Cardiac septum (tissue), 1 donor: Measurements from ENCODE around the gene L2HGDH. TPM values are rescaled to one million over a fixed set of nuclear protein-coding genes. Genes with fewer than 3 reads are reported as not detected.
"Not testable (repeated sequence)": the region's sequence is repeated elsewhere in the genome, so short reads cannot be mapped to it uniquely, and the experiment has no call there.

Experiments used
- DNase-seq: peaks from one replicate; pipeline ENCODE4 v3.0.0-alpha.2; 2020; ENCODE audit warnings: low spot score
- intact Hi-C: fragments of 100-400 bp; cut with DNase I; formaldehyde crosslinking; loops from one replicate; pipeline ENCODE4 v1.14.0; 2022
- long read RNA-seq: library from polyadenylated mRNA; unstranded; transcript quantifications from one replicate; pipeline ENCODE4 v2.0.0, GENCODE V29; 2021
- total RNA-seq: library from RNA; stranded (reverse); fragmentation: NEBNext Ultra II Directional; extraction: Animal tissue kit (Norgen Biotek cat#: 25700); gene quantifications from one replicate; pipeline ENCODE4 v1.2.1, GENCODE V29; 2021
- donor health status: DM: no; HTN: no; CAD: no.

L2HGDH gene
- 8.2 TPM for total RNA-seq
- long read RNA-seq, full-length matches to known transcripts = 6 of 9 reads
- long read RNA-seq, partial matches to known transcripts = 0 of 9 reads
- long read RNA-seq, other reads (novel, unspliced or antisense) = 3 of 9 reads

DNA sequence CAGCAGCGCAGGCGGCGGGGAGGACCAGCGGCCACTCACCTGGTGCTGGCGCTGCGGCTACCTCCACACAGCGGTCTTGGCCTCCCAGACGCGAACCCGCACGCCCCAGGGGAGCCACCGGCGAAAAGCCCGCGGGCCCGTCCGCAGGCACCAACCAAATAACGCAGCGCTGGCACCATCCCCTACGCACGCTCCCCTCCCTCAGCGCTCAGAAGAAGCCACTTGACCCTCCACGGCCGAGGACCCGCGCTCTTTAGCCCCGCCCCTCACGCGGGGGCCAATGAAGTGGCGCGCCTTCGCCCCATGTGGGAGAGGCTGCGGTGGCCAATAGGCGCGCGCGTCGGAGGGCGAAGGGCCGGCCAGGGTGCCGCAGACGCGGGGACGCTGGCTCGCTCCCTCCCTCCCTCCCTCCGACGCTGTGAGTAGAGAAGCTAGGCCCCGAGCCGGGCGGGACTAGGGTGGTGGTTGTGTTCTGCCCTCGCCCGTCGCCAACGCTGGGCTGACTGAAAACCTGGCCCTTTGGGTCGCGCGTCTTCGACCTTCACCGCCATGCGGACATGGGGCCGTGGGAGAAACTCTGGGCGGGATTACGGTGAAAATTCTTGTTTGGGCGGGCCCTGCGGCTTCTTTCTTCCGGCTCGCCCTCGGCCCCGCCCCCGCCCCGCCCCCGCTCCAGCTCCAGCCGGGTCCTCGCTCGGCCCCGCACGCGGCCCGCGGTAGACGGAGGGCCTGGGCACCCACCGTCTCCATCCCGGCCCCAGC, at the start of gene L2HGDH, which contains the start of gene DMAC2L:
Gene L2HGDH, minus strand, starts transcription at position 258 of the 762 bp plus-strand sequence. Its CDS starts 79 bp downstream, at position 179.
Gene DMAC2L, plus strand, starts transcription at position 353 of the 762 bp plus-strand sequence. CDS start 9,164 bp downstream, outside the sequence.
- peak; percentile 97 for DNase-seq
- intact Hi-C loops = loop anchor here (5.0 kb wide), 1 partner anchor 80 kb away; the partner anchor contains the start of gene SOS2

GRCh38 chr14:50360851-50361250, 48.8 kb upstream of the L2HGDH start:
- DNase-seq = no peak
- intact Hi-C loops = no loop called here

DNA sequence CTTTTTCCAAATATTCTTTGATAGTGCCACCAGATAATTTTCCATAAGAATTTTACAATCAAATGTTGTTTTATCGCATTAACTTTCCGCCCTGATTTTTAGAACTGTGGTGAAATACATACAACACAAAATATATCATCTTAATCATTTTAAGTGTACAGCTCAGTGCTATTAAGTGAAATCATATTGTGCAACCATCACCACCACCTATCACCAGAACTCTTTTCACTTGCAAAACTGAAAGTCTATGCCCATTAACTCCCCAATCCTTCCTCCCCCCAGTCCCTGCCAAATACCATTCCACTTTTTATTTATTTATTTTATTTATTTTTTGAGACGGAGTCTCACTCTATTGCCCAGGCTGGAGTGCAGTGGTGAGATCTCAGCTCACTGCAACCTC, 48.1 kb upstream of the L2HGDH start:
- intact Hi-C loops = no loop called here
- no peak for DNase-seq

- intact Hi-C loops = no loop called here
- DNase-seq = no peak
Observed at GRCh38 chr14:50359631-50360030, 47.6 kb upstream of the L2HGDH start.

DNA sequence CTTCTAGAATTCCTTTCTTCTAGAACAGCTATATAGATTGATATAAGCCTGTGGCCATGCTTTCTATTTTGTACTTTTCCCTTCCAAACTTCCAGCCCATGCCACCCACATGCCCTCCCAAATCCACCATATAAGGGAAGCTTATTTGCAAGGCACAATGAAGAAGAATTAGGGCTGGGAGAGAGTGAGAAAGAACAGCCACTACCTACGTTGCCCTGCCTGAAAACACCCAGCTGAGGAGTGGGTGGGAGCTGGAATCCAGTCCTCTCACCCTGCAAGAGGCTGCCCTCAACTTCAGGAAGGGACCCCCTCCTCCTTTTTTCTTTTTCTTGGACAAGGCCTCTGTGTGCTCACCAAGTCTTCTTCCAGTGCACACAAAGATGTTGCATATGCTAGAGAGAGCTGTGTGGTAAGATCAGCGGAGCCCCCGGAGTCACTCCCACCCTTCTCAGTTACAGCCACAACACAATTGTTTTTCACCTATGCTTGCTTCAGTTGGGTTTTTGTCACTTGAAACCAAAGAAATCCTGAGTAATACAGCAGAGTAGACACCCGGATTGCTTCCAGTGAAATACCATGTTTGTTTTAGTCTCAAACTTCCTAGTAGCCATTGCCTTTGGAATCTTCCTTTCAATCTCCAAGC, 45.8 kb upstream of the L2HGDH start:
- intact Hi-C loops = no loop called here
- DNase-seq = no peak

GRCh38 chr14:50357124-50357523, 45.1 kb upstream of the L2HGDH start:
- DNase-seq = no peak
- intact Hi-C loops = no loop called here

DNA sequence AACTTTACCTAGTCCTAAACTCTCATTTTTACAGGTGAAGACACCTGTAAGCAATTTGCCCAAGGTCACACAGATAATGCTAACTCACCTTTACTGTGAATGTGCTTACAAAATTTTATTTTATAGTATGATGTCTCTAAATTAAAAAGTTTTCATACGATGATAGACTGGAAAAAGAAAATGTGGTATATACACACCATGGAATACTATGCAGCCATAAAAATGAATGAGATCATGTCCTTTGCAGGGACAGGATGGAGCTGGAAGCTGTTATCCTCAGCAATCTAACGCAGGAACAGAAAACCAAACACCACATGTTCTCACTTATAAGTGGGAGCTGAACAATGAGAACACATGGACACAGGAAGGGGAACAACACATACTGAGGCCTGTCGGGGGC, 44.3 kb upstream of the L2HGDH start:
- intact Hi-C loops, DNase-seq: not testable (repeated sequence)

DNA sequence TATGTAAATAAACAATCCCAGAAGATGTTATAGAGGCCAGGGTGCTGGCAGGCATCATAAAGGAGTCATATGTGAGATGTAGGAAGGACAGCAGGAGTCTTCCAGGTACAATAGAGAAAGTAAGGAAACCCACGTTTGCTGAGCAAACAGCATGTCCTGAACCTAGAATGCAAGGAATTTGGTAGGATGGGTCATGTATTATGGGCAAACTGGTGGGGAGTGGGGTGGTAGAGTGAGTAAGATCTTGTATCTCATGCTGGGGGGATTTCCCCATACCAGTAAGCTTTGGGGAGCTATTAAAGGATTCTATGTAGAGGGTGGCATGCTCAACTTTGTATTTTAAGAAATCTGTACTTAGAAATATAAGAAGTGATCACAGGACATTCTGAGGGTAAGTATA, 43.7 kb upstream of the L2HGDH start:
- intact Hi-C loops = no loop called here
- no peak for DNase-seq

DNA sequence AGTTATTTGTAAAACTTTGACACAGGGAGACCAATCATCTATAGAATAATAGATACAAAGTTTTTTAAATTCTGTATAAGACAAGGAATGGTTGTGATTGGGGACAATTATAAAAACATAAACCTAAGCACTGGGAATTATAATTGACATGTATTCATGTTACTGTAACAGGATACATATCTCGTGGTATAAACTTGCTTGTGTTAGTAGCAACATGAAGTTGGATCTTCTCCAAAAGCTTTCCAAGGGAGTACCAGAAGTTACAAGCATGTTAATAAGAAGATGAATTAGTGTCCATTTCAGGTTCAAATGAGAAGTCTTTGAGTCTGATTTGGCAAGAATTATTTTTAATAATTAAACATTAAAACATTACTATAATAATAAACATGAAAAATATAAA, 42.5 kb upstream of the L2HGDH start:
- intact Hi-C loops = no loop called here
- no peak for DNase-seq

GRCh38 chr14:50353126-50353525, 41.1 kb upstream of the L2HGDH start:
- DNase-seq = no peak
- intact Hi-C loops = no loop called here

DNA sequence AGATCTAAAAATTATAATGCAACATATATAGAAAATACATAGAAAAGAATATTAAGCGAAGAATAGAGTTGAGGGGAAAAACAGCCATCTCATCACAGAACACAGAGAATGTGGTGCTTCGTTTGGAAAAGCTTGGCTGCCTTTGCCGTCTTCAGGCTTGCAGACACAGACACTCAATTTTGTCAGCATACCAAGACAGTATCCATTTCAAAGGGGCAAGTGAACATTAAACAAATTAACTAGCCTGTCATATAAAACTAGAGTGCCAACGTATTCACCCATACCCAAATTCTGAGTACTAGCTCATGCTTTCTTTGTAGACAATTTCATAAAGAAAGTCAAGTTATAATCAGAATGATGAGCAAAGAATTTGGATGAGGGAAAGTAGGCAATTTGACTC, 40.6 kb upstream of the L2HGDH start:
- no peak for DNase-seq
- intact Hi-C loops = no loop called here

GRCh38 chr14:50350975-50351374, 38.9 kb upstream of the L2HGDH start:
- intact Hi-C loops = no loop called here
- DNase-seq = no peak

DNA sequence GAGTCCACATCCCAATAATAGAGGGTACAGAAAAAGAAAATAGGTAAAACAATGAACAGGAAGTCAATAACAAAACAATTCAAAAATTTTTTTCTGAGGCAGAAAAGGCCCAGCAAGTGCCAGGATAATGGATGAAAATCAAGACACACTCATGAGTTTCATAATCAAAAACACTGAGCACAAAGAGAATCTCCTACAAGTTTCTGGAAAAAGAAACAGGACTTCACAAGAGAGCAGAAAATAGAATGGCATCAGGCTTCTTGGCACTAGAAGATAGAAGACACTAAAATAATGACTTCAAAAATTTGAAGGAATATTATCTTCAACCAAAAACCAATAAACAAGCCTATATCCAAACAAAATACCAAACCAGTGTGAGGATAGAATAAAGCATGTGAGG, 36.9 kb upstream of the L2HGDH start:
- DNase-seq = no peak
- intact Hi-C loops = no loop called here

GRCh38 chr14:50347521-50347920, 35.5 kb upstream of the L2HGDH start:
- DNase-seq = no peak
- intact Hi-C loops = no loop called here

- intact Hi-C loops = no loop called here
- DNase-seq = no peak
Observed at GRCh38 chr14:50345846-50346422, 33.9 kb upstream of the L2HGDH start.

DNA sequence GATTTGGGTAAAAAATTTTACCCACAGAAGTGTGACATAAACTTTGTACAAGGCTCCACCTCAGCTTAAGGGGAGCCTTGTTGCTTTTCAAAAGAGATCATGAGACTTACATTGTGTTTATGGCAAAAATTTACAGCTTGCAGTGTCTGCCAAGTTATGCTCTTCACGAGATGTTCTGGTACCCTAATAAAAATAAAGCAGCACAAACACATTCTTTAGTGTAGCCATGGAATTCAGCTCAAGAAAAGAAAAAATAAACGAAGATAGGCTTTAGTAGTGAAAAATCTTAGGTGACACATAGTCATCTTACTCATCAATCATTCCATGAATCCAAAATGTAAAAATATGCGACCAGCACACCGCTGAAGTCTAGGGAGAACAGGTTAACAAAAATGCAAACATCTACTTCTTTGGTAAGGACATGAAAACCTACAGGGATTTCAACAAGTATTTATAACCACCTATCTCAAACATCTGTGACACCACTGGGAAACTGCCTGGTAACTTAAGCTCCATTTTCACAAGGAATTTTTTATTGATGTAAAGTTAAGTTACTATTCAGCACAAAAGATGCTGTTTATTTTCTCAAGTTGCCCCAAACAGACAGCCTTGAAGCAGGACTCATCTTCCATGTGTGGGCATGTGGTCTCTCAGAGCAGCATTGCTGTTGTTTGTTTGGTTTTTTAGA, 33.0 kb upstream of the L2HGDH start:
- no peak for DNase-seq
- intact Hi-C loops = loop anchor here (5.0 kb wide), 1 partner anchor 52 kb away; the partner anchor contains the start of gene CDKL1

DNA sequence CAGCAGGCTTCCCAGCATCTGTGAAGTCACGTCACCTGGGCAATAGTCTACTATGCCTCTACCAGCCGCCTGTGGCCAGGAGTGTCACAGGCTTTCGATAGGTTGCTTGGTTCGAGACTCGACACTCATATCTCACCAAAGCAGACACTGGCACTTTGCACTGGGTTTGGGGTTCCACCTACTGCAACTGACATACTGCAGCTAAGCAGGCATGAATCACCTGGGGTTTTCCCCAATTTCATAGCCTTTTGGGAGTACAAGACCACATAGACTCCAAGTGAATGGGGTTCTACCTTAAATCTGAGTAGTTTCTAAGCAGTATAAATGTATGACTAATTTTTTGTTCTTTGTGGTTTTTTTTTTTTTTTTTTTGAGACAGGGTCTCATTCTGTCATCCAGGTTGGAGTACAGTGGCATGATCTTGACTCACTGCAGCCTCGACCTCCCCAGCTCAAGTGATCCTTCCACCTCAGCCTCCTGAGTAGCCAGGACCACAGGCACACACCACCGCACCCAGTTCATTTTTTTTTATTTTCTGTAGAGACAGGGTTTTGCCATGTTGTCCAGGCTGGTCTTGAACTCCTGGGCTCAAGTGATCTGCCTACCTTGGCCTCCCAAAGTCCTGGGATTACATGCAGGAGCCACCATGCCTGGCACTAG, 32.2 kb upstream of the L2HGDH start:
- no peak for DNase-seq
- intact Hi-C loops = loop anchor here (5.0 kb wide), 1 partner anchor 53 kb away; the partner anchor contains the start of gene CDKL1

DNA sequence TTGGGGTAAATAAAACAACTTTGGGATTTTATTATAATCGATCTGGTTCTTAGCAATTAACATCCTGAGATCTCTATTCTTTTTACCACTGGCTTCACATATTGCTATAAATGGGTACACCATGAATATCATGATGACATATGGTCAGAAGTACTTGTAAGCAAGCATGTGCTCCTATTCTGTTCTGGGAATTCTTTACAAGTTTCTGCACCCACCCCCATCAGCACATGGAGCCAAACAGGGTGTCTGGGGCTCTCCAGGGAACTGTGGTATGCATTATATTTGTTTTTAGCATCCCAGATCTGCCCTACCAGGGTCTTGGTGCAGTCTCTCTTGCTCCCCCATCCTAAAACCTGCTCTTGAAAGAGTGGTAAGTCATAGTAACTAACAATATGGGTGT, 31.4 kb upstream of the L2HGDH start:
- intact Hi-C loops = loop anchor here (5.0 kb wide), 1 partner anchor 54 kb away; the partner anchor contains the start of gene CDKL1
- no peak for DNase-seq
